Measurements from ENCODE around the gene INO80B. TPM values are rescaled to one million over a fixed set of nuclear protein-coding genes. Genes with fewer than 3 reads are reported as not detected.
"Not testable (repeated sequence)": the region's sequence is repeated elsewhere in the genome, so short reads cannot be mapped to it uniquely, and the experiment has no call there.

The INO80B gene
- total and polyA plus RNA-seq, 2 donors (not counting 1 experiment from before 2014, with no cell fraction given), result 30.4 to 78.6 TPM

DNA sequence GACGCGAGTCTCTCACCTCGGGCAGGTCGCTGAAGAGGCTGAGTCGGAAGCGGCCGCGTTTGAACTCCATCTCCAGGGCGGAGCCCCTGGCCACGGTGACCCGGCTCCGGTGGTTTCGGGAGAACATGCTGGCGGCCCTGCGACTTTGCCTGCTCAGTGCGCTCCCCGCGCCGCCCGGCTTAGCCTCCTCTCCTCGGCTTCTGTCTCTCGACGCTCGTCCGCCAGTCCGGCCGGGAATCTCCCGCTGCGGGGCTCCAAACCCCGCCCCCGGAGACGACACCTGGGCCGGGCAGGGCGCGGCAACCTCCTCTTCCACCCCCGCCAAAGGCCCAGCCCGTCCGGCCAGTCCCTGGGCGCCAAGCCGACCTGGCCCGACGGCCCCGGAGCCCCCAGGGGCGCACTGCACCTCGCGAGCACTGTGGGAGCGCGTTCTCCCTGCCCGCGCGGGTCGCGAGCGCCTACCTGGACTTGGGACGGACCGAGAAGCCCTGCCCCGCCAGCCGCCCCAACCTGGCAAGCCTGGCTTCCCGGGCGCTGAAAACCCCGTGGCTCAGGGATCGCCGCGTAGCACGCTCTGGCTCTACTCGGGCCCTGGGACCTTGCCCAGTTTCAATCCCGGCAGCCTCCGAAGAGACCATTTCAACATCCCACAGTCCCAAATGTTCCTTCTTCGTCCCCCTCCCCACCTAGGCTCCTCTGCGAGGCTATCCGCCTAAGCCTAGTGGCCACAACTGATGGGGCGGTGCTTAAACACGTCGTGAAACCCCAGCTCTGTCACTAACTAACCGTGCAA is 13.0 kb upstream of the INO80B start, which contains the start of gene RTKN:
TSS of gene RTKN (minus strand) at position 248 of the 793 bp plus-strand sequence. CDS start at position 127, 121 bp downstream.
- 15% methylated on average over 74 of the region's 75 CpGs for WGBS (ENCODE audit: insufficient coverage)
- Histone ChIP-seq H3K9me3 (ENCODE audit: control extremely low read depth in 1 of 3, control insufficient read depth in 2 of 3, insufficient read depth in 1 of 3, low read length in 2 of 3) (peaks cover 0 to 9% (median 0%) of the 10 kb centered on the region in 3 donors), H3K79me2 (ENCODE audit: control insufficient read depth, insufficient read depth, low read length) (no peaks in the 10 kb centered on the region), H3K27ac (ENCODE audit: low read length in 2 of 2) (no peak within 1 kb of the TSS), H4K20me1 (ENCODE audit: control insufficient read depth, insufficient read depth, low read length, poor library complexity, severe bottlenecking) (no peaks in the 10 kb centered on the region), H3K4me3 (ENCODE audit: control extremely low read depth in 1 of 5, extremely low read depth in 1 of 5, insufficient read depth in 1 of 5, low read depth in 2 of 5, low read length in 4 of 5) (peak within 1 kb of the TSS in 4 of 5 experiments; percentile 33 to 60 (median 52)), H3K27me3 (replicated peaks in 1 of 4; ENCODE audit: control extremely low read depth in 1 of 4, control insufficient read depth in 3 of 4, insufficient read depth in 4 of 4, low read length in 3 of 4) (peaks cover 0 to 43% (median 13%) of the 10 kb centered on the region in 4 experiments), H2AFZ (ENCODE audit: insufficient read depth, low read depth, low read length, poor library complexity, severe bottlenecking) (peak within 1 kb of the TSS; percentile 81), H3K9ac (ENCODE audit: low read length) (peak within 1 kb of the TSS; percentile 60), H3K4me1 (ENCODE audit: control insufficient read depth in 2 of 2, insufficient read depth in 2 of 2, low read length in 2 of 2) (peaks cover 35 to 42% of the 10 kb centered on the region in 2 donors), H3K4me2 (replicated peaks; ENCODE audit: low read depth, low read length, poor library complexity, severe bottlenecking) (peak within 1 kb of the TSS; percentile 95), H3K36me3 (replicated peaks in 1 of 2; ENCODE audit: control extremely low read depth in 1 of 2, control insufficient read depth in 1 of 2, extremely low read depth in 1 of 2, insufficient read depth in 2 of 2, low read length in 1 of 2) (no peaks in the 10 kb centered on the region)
- ChIA-PET CTCF (interaction anchor here (1.0 to 1.8 kb wide), 2 partner anchors 12 to 59 kb away, joined by 3 to 4 read pairs; no protein-coding TSS in a partner anchor), POLR2A (interaction anchor here (1.3 kb wide), 1 partner anchor 41 kb away, joined by 3 read pairs; the partner anchor contains the start of genes CCDC142 and TTC31)
- intact Hi-C loops (cut with micrococcal nuclease), result no loop called here
- H3K27me3 Mint-ChIP-seq, result peaks cover 19% of the 10 kb centered on the region
- TF ChIP-seq, protein P1, sequence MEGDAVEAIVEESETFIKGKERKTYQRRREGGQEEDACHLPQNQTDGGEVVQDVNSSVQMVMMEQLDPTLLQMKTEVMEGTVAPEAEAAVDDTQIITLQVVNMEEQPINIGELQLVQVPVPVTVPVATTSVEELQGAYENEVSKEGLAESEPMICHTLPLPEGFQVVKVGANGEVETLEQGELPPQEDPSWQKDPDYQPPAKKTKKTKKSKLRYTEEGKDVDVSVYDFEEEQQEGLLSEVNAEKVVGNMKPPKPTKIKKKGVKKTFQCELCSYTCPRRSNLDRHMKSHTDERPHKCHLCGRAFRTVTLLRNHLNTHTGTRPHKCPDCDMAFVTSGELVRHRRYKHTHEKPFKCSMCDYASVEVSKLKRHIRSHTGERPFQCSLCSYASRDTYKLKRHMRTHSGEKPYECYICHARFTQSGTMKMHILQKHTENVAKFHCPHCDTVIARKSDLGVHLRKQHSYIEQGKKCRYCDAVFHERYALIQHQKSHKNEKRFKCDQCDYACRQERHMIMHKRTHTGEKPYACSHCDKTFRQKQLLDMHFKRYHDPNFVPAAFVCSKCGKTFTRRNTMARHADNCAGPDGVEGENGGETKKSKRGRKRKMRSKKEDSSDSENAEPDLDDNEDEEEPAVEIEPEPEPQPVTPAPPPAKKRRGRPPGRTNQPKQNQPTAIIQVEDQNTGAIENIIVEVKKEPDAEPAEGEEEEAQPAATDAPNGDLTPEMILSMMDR (IDR thresholded peaks at IDR 0.05), result no peak
- peak; percentile 56 for TF ChIP-seq EZH2 (IDR thresholded peaks at IDR 0.05; ENCODE audit: borderline replicate concordance, insufficient read depth, low read depth, low read length, poor library complexity, severe bottlenecking)
- H3K27ac Mint-ChIP-seq, result peak within 1 kb of the TSS; percentile 63
- DNase-seq, result peak; percentile 63
- no peaks in the 10 kb centered on the region for H3K9me3 Mint-ChIP-seq (ENCODE audit: insufficient read depth)
- peak within 1 kb of the TSS; percentile 83 for H3K4me3 Mint-ChIP-seq
- no peak for ATAC-seq (ENCODE audit: low read depth)
- peaks cover 39% of the 10 kb centered on the region for H3K4me1 Mint-ChIP-seq

DNA sequence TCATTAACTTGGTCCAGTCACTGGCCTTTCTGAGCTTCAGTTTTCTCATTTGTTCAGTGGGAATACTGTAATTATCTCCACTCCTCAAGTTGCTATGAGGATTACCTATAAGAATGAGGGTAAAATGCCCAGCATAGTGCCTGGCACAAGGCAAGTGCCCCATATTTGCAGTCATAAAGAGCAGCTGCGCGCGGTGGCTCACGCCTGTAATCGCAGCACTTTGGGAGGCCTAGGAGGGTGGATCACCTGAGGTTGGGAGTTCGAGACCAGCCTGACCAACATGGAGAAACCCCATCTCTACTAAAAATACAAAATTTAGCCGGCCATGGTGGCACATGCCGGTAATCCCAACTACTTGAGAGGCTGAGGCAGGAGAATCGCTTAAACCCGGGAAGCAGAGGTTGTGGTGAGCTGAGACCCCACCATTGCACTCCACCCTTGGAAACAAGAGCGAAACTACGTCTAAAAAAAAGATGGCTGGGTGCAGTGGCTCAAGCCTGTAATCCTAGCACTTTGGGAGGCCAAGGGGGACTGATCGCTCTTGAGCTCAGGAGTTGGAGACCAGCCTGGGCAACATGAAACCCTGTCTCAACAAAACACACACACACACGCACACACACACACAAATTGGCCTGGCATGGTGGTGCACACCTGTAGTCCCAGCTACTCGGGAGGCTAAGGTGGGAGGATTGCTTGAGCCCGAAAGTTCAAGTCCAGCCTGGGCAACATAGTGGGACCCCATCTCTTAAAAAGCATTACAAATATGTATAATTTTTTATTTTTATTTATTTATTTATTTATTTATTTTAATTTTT is 12.2 kb upstream of the INO80B start:
- Mint-ChIP-seq H3K27me3 (peaks cover 19% of the 10 kb centered on the region), H3K4me1 (peaks cover 34% of the 10 kb centered on the region), H3K4me3 (peak overlapping the region; percentile 83)
- ATAC-seq (ENCODE audit: low read depth); DNase-seq; H3K27ac Mint-ChIP-seq; H3K9me3 ChIP-seq (ENCODE audit: control extremely low read depth in 1 of 3, control insufficient read depth in 2 of 3, insufficient read depth in 1 of 3, low read length in 2 of 3); H3K9me3 Mint-ChIP-seq (ENCODE audit: insufficient read depth); H4K20me1 ChIP-seq (ENCODE audit: control insufficient read depth, insufficient read depth, low read length, poor library complexity, severe bottlenecking); H3K36me3 ChIP-seq (replicated peaks in 1 of 2; ENCODE audit: control extremely low read depth in 1 of 2, control insufficient read depth in 1 of 2, extremely low read depth in 1 of 2, insufficient read depth in 2 of 2, low read length in 1 of 2); H3K79me2 ChIP-seq (ENCODE audit: control insufficient read depth, insufficient read depth, low read length); H3K27ac ChIP-seq (ENCODE audit: low read length in 2 of 2); intact Hi-C loops (cut with micrococcal nuclease): not testable (repeated sequence)
- ChIA-PET POLR2A (interaction anchor here (1.3 kb wide), 1 partner anchor 40 kb away, joined by 3 read pairs; the partner anchor contains the start of genes CCDC142 and TTC31), CTCF (interaction anchor here (1.0 to 1.8 kb wide), 3 partner anchors 12 to 58 kb away, joined by 3 to 4 read pairs (median 4); partner anchors contain the start of gene TTC31)
- 96% methylated on average over 6 of the region's 16 CpGs for WGBS (ENCODE audit: insufficient coverage)
- Histone ChIP-seq H3K4me1 (ENCODE audit: control insufficient read depth in 2 of 2, insufficient read depth in 2 of 2, low read length in 2 of 2) (peaks cover 29 to 36% of the 10 kb centered on the region in 2 donors), H2AFZ (ENCODE audit: insufficient read depth, low read depth, low read length, poor library complexity, severe bottlenecking) (peak overlapping the region; percentile 81), H3K27me3 (replicated peaks in 1 of 4; ENCODE audit: control extremely low read depth in 1 of 4, control insufficient read depth in 3 of 4, insufficient read depth in 4 of 4, low read length in 3 of 4) (peaks cover 0 to 43% (median 13%) of the 10 kb centered on the region in 4 experiments), H3K4me3 (ENCODE audit: control extremely low read depth in 1 of 5, extremely low read depth in 1 of 5, insufficient read depth in 1 of 5, low read depth in 2 of 5, low read length in 4 of 5) (peak overlapping the region in 1 of 5 experiments; percentile 60), H3K9ac (ENCODE audit: low read length) (peak overlapping the region; percentile 57), H3K4me2 (replicated peaks; ENCODE audit: low read depth, low read length, poor library complexity, severe bottlenecking) (peak overlapping the region; percentile 95)

Measured in B cell (primary cell).